DMS 273 treated with DMSO at 0.1 percent for 48 hours (cell line): Measurements from ENCODE around the gene KLHDC4.

ENCODE experiments used
- DNase-seq: peaks from one replicate; lab custom pipeline; 2025; lab: John Stamatoyannopoulos, UW

KLHDC4 gene

DNA sequence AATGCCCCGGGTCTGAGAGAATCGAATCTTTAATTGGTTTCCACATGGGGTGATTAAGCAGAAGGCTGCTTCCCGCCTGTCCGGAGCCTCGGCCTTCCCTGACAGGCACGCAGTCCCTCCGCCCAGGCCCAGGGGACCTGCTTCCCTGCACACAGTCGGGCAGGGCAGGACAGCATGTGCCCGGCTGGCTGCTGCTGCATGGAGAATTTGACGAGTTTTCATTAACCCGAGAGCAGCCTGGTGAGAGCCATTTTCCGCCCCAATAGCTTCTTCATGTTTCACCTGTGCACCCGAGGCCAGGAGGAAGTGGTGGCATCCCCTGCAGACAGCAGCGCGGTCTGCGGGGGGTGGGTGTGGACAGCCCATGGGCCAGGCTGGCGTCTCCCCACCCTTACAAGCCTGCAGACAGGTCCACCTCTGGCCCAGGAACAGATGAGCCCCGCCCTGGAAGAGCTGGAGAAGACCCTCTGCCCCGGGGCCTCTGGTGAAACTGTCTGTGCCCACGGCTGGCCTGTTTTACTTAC is 67.0 kb downstream of the KLHDC4 start:
- DNase-seq: no peak

- no peak for DNase-seq
Measured at GRCh38 chr16:87698241-87698640, 67.5 kb downstream of the KLHDC4 start.

- DNase-seq: no peak
Measured at GRCh38 chr16:87697792-87698191, 68.0 kb downstream of the KLHDC4 start.

- no peak for DNase-seq
Measured at GRCh38 chr16:87697256-87697655, 68.5 kb downstream of the KLHDC4 start.

DNA sequence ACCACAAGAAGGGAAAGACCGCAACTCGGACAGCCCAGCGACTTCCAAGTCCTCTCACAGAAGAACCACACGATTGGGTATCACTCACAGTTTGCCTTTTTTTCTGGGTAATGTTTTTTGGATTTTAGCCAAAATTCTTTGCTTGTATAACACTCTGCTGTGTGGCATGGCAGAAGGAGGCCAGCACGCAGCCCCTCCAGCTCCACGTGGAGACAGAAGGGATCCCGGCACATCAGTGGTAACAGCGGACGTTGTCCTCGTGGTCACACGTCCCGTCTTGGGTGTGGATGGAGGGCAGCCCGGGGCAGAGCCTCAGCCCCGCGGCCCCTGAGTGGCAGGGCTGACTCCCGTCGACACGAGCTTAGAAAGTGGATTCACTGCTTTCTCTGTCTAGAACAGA is 69.1 kb downstream of the KLHDC4 start:
- DNase-seq: no peak

GRCh38 chr16:87695534-87695933 is 70.3 kb downstream of the KLHDC4 start:
- no peak for DNase-seq

DNA sequence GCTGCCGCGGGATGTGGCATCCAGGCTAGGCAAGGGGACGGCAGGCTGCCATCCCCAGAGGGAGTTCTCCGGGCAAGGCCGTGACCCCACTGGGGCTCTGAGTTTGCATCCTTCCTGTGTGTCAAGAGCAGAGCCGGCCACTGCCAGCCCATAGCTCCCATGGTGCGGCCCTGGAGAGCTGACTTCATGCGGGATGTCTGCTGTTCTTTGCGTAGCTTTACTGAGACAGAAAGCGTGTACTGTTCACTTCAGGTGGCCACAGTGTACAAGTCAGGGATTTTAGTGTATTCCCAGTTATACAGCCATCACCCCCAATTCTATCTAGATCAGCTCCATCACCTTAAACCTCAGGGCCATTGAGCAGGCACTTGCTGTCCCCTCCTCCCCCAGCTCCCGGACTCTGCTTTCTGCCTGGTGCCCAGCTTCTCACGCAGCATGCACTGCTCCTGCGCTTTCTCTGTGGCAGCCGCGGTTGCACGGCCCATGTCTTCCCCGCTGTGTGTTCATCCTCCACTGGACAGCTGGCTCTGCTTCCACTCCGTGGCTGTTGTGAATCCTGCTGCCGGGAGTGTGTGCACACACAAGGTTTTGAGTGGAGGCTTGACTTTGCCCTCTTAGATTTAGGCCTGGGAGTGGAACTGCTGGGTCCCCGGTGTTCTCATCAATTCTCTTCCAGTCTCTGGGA is 71.2 kb downstream of the KLHDC4 start:
- no peak for DNase-seq

DNA sequence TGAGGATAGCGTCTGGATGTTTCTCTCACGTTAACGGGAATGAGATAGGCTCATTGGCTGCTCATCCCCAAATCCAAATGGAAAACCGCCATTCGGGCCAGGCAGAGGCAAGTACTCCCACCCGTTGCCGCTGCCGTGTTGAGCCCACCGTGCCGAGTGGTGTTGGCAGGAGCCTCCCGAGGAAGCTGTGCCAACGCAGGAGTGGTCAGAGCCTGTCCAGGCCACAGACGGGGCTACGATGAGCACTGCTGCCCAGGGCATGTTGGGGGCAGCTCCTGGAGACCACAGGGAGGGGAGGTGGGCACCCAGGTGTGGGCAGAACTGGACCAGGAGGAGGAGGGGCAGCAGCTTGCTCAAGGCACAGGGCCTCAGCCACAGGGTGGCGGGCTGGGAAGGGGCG is 72.0 kb downstream of the KLHDC4 start:
- DNase-seq: no peak

DNA sequence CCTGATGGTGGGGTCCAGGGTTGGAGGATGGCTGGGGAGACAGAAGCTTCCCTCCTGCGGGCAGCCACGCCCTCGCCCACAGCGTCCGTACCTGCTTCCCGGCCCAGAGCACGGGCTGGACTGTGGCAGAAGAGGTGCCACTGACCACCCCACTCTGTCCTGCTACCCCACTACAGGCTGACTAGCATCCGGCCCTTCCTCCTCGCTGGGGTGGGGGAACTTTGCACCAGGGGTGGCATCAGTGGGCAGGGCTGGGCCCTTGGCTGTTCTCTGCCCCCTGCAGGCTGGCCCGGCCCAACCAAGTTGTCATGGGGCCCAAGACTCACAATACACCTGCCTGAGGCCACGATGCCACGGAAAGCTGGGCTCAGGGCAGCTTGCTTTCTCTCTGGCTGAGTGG is 73.0 kb downstream of the KLHDC4 start:
- no peak for DNase-seq

DNA sequence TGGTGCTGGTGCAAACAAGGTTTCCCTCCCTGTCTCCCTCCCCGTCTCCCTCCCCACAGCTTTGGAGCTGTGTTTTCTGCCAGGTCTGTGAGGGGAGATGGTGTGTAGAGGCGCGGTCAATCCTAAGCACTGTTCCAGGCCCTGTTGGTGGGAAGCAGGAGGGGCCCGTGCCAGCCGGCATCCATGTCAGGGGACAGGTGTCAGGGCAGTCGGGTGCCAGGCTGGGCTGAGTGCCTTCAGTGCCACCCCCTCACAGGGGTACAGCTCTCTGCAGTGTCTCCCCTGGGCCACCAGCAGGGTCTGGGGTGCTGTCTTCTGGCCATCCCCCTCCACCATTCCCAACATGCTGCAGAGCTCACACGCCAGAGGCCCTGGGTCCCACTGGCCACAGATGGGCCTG is 73.6 kb downstream of the KLHDC4 start:
- no peak for DNase-seq

DNA sequence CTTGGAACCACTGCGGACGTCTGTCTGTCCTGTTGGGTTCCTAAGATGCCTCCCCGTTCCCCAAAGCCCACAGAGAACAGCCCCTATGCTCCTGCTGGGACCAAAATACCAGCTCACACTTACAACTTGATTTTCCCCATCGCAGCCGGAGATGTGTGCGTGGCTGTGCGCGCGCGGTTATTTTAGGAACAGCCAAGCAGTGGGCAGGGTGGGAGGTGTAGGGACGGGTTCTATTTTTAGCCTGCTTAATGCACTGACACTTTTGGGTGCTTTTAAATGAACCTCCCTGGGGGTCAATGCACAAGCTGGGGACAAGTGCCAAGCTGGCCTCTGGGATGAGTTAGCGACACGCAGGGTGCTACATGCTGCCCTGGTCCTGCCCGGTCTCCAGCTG is 74.1 kb downstream of the KLHDC4 start:
- DNase-seq: no peak

DNA sequence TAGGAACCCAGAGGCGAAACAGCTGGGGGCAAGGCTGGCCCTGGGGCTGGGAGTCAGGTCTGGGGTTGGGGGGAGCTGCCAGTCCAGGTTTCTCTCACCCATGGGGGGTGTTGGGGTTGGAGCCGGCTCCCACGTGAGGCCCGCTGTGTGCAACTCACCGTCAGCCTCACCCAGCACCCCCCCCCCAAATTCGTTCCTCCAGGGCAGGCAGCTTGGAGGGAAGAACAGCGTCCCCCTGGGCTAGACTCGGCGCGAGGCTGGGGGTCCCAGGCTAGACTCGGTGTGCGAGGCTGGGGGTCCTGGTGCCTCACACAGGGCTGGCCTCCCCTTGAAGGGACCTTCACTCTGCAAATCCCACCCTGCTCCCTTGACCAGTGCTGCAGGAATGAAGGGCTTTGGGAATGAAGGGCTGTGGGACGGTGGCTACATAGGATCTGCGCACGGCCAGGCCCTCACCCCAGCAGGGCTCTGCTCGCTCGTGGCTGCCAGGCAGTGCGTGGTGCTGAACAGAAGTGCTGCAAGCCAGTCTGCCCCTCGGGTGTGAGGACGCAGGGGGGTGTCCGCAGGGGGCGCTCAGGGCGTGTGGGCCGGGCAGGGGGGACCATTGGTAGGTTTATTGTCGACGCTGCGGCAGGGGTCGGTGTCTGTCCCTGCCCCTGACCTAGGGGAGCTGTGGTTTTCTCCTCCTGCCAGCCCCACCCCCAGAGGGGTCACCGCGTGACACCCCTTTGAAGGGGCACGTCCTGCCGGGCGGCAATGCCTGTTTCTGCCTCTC is 74.7 kb downstream of the KLHDC4 start:
- DNase-seq: no peak

DNA sequence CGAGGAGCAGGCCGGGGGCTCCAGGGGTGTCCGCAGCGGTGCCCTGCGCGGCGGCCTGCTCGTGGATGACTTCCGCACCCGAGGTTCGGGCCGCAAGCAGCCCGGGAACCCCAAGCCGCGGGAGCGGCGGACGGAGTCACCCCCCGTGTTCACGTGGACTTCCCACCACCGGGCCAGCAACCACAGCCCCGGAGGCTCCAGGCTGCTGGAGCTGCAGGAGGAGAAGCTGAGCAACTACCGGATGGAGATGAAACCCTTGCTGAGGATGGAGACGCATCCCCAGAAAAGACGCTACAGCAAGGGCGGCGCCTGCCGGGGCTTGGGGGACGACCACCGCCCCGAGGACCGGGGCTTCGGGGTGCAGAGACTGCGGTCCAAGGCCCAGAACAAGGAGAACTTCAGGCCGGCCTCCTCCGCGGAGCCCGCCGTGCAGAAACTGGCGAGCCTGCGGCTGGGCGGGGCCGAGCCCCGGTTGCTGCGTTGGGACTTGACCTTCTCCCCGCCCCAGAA is 75.8 kb downstream of the KLHDC4 start:
- no peak for DNase-seq

- no peak for DNase-seq
Measured at GRCh38 chr16:87688876-87689815, 76.6 kb downstream of the KLHDC4 start.

GRCh38 chr16:87687998-87688529 is 77.7 kb downstream of the KLHDC4 start:
- DNase-seq: no peak

DNA sequence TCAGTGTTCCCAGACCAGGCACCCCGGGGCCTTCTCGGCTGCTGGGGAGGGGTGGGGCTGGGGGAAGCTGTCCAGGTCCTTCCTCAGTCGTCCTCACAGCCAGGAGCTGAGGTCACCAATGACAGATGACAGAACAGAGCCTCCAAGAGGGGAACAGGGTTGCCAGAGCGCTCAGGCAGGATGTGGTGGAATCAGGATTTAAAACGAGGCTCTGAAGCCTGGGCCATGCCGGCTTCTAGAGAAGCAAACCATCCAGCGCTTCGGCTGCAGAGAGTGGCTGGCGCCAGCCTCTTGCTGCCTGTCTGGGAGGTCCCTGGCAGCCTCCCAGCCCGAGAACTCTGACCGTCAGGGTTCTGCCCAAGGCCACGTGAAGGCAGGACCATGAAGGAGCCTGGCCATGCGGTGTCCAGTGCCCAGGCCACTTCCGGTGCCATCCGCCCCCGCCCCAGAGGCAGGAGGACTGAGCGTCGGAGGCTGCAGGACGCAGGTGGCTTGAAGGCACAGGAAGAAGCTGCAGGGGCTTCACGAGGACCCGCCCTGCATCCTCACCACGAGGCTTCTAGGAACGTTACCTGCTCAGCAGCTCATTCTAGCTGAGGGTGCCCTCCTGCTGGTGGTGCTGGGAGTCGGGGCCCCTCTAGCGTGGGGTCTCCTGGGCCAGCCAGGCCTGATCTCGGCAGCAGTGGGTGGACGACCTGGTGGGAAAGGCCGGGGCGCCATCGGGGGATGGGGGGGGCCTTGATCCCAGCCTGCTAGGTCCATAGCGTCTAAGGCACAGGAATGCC is 78.5 kb downstream of the KLHDC4 start:
- no peak for DNase-seq

- no peak for DNase-seq
Measured at GRCh38 chr16:87686697-87687096, 79.1 kb downstream of the KLHDC4 start.

- no peak for DNase-seq
Measured at GRCh38 chr16:87685766-87686165, 80.0 kb downstream of the KLHDC4 start.

- DNase-seq: no peak
Measured at GRCh38 chr16:87685405-87685755, 80.4 kb downstream of the KLHDC4 start.

DNA sequence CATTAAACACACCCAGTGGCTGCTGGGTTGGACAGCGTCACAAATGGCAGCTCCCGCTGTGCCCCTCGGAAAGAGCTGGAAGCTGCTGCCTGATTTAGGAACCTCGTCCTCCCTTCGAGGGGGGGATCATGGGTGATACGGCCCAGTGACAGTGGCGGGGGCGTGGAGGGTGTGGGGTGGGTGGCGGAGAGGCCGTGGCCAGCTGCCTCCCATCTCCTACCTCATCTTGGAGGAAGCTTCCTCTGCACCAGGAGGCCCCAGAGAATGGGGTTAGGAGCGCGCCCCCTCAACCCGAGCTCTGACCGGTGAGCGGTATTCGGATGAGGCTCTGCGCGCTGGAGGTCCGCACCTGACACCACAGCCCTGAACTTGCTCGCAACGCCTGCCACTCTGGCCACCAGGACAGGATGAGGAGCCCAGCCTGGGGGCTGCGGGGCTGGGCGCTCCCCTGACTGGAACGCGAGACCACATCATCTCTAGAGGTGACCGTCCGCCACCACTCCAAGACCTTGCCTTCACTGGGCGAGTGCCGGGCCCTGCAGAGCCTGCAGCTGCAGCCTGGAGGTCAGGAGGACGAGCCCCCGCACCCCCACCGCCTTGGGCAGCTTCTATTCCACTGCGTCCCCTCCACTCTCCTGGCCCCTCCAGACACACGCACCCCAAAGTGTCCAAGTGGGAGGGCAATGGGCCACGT is 80.9 kb downstream of the KLHDC4 start:
- no peak for DNase-seq
